Fibroblast of skin of scalp (primary cell): ENCODE results near the gene SLC5A9.
"Not testable (repeated sequence)": the region's sequence is repeated elsewhere in the genome, so short reads cannot be mapped to it uniquely, and the experiment has no call there.

Source experiments
- DNase-seq: peaks from one replicate; pipeline ENCODE4 v3.0.0-alpha.2; 2013

SLC5A9 gene

DNA sequence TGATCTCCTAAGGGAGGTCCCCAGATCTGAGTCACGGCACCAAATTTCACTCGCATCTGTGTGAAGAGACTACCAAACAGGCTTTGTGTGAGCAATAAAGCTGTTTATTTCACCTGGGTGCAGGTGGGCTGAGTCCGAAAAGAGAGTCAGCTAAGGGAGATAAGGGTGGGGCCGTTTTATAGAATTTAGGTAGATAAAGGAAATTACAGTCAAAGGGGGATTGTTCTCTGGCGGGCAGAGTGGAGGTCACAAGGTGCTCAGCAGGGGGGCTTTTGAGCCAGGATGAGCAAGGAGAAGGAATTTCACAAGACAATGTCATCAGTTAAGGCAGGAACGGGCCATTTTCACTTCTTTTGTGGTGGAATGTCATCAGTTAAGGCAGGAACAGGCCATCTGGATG lies 8.2 kb upstream of the SLC5A9 start:
- DNase-seq, result not testable (repeated sequence)

GRCh38 chr1:48214820-48215219 lies 7.7 kb upstream of the SLC5A9 start:
- DNase-seq, result no peak

DNA sequence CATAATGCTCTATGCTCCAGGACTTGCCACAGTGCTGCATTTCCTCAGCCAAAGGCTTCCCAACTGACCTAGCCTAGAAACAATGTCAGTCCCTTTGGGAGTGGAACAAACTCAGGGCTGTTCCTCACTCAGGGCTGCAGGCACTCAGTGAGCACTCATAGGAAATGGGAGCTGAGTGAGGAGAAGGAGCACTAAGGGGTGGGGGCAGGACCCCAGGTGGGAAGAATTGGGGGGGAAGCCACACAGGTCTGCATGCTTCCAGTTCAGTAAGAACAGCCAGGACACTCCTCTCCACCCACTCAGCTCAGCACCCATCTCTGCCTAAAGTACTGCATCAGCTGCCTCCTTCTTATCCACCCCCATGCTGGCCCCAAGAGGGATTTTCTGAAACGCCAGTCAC lies 7.3 kb upstream of the SLC5A9 start:
- no peak for DNase-seq

GRCh38 chr1:48215889-48216288 lies 6.6 kb upstream of the SLC5A9 start:
- DNase-seq, result no peak

GRCh38 chr1:48216313-48216712 lies 6.2 kb upstream of the SLC5A9 start:
- no peak for DNase-seq

GRCh38 chr1:48216941-48217340 lies 5.6 kb upstream of the SLC5A9 start:
- no peak for DNase-seq

GRCh38 chr1:48217856-48218255 lies 4.7 kb upstream of the SLC5A9 start:
- peak; percentile 20 for DNase-seq

DNA sequence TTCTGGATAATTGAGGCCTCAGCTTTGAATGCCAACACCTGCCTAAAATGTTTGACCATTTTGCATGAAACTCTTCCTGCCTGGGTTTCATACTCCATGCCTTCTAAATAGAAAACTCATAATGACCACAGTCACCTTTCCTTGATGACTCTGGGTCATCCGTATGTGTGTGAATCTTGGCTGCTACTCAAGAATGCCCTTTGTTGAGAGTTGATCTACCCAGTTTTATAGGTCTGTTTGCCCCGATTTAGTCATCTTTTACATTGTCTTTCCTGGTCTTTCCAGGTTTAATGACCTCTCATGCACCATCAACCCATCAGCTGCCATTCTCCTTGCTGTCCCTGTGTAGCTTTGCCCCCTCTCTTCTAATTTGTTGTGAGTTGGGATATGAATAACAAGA lies 2.7 kb upstream of the SLC5A9 start:
- no peak for DNase-seq

- DNase-seq, result no peak
These were observed 1.4 kb upstream of the SLC5A9 start for GRCh38 chr1:48221122-48221521.

DNA sequence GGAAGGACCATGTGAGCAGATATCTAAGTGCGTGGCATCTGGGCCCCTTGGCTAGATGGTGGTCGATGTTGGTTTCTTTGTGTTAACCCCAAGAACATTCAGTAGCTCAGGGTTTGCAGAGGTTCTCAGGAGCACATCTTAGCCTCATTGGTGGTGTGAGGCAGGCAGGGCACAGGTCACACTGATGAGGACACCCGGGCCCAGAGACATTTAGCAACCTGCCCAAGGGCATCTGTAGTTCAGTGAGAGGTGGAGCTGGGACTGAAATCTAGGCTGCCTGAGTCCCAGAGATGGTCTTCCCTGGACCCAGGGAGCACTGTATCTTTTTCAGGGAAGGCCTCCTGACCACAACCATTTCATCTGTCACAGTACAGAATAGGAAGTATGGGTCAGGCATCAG lies 859 bp upstream of the SLC5A9 start:
- DNase-seq, result no peak

DNA sequence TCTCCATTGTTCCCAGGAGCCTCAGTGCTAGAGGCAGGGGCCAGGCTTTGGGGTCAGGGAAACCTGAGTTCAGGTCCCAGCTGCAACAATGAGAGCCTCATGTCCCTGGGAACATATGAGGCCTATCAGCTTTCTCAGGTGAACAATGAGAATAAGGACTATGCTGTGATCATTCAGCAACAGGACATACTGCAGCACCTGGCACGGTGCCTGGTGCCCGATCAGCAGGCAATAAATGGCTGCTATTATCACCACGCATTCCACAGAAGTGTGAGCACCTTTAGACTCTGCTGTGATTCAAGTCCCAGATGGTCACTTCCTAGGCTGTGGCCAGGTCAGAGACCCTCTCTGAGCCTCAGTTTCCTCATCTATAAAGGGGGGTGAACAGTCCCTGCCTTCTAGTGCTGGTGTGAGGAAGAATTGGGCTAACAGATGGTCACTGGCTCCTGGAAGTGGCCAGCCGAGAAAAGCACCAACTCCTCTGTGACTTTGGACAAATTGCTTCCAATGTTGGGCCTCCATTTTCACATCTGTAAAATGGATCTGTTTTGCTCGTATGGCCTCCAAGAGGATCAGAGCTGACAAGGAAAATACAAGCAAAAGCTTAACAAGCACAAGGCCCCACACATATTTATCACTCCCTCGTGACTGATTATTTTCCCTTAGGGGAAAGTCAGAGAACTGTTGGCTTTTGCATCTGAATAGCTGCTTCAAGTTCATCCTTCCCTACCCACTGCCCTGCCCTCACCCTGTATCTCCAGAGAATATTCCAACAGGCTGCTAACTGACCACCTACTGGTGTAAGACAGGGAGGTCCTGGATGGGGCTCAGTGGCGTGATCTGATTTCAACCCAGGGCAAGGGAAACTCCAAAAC lies 1.1 kb downstream of the SLC5A9 start:
- DNase-seq, result no peak

- DNase-seq, result no peak
These were observed 2.3 kb downstream of the SLC5A9 start for GRCh38 chr1:48224791-48225190.

GRCh38 chr1:48225579-48225978 lies 3.1 kb downstream of the SLC5A9 start:
- no peak for DNase-seq

GRCh38 chr1:48227165-48228013 lies 4.9 kb downstream of the SLC5A9 start:
- no peak for DNase-seq

DNA sequence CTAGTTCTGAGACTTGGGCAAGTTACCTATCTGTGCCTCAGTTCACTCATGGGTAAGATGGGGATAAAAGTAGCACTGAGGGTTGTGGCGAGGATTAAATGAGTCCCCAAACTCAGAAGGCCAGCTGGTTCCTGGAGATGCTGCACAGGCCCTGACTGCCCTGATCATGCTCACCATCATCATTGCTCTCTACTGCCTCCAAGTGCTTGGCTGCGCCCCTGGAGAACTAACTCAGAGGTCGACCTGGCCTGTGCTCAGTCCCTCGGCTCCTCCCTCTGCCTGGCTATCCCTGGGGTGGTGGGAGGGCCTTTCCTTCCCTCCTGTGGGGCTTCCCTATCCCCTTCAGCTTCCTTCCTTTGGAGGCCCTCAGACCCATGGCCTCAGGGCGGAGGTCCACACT lies 5.6 kb downstream of the SLC5A9 start:
- DNase-seq, result no peak

GRCh38 chr1:48229317-48229716 lies 6.8 kb downstream of the SLC5A9 start:
- DNase-seq, result no peak

DNA sequence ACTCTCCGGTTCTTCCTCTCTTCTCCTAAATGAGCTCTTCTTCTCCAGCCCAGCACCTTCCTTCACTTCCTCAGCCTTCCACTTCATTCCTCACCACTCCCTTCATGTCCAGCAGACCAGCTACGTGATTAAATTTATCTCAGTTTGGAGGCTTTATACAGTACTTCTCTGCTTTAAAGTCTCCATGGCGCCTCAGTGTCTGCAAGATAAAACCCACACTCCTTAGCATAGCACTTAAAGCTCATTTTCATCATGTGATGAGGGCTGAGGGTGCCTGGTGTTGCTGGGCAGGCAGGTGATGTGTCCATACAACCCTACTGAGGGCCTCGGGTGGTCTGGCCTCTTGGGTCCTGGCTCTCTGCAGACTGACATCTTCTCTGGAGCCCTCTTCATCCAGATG lies 7.7 kb downstream of the SLC5A9 start:
- no peak for DNase-seq

DNA sequence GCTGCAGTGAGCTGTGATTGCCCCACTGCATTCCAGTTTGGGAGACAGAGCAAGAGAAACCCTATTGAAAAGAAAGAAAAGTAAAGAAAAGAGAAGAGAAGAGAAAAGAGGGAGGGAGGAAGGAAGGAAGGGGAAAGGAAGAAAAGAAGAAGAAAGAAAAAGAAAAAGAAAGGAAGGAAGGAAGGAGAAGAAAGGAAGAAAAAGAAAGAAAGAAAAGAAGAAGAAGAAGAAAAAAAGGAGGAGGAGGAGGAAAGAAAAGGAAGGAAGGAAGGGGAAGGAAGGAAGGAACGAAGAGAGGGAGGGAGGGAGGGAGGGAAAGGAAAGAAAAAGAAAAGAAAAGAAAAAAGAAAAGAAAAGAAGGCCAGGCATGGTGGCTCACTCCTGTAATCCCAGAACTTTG lies 10.2 kb downstream of the SLC5A9 start:
- DNase-seq, result no peak

GRCh38 chr1:48233666-48234485 lies 11.4 kb downstream of the SLC5A9 start:
- DNase-seq, result no peak

GRCh38 chr1:48235652-48236051 lies 13.1 kb downstream of the SLC5A9 start:
- no peak for DNase-seq

- peak; percentile 29 for DNase-seq
These were observed 14.4 kb downstream of the SLC5A9 start for GRCh38 chr1:48236716-48237470.

DNA sequence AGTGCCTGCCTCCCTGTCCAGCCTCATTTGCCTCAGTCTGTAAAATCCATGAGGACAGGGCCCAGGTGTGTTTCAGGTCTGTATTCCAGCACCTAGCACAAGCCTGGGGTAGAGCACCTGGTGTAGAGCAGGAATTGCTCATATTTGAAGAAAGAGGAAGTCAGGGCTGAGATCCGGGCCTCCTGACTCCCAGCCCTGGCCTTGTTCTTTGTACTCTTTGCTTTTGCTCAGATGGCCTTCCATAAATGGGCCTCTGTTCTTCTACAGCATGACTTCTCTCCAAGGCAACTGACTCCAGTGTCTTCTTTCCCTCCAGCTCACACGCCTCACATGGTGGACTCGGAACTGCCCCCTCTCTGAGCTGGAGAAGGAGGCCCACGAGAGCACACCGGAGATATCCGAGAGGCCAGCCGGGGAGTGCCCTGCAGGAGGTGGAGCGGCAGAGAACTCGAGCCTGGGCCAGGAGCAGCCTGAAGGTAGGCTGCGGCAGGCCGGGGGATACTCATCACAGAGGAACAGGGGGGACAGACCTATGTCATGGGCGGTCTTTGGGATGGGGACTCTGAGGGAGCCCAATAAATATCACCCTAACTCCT lies 19.7 kb downstream of the SLC5A9 start:
- DNase-seq, result no peak
